Hindlimb muscle (tissue), 1 donor: ENCODE results near the gene GRIP2. TPM values are rescaled to one million over a fixed set of nuclear protein-coding genes. Genes with fewer than 3 reads are reported as not detected.

Source experiments
- DNase-seq: peaks from one replicate; pipeline ENCODE4 v3.0.0-alpha.2; 2013
- polyA plus RNA-seq: library from polyadenylated mRNA; unstranded; fragments of 120-200 nt; gene quantifications from one replicate; pipeline ENCODE4 v1.2.1, GENCODE V29; 2013; ENCODE audit not compliant: insufficient read length

The GRIP2 gene
- polyA plus RNA-seq, 1 donor: 30.7 TPM

DNA sequence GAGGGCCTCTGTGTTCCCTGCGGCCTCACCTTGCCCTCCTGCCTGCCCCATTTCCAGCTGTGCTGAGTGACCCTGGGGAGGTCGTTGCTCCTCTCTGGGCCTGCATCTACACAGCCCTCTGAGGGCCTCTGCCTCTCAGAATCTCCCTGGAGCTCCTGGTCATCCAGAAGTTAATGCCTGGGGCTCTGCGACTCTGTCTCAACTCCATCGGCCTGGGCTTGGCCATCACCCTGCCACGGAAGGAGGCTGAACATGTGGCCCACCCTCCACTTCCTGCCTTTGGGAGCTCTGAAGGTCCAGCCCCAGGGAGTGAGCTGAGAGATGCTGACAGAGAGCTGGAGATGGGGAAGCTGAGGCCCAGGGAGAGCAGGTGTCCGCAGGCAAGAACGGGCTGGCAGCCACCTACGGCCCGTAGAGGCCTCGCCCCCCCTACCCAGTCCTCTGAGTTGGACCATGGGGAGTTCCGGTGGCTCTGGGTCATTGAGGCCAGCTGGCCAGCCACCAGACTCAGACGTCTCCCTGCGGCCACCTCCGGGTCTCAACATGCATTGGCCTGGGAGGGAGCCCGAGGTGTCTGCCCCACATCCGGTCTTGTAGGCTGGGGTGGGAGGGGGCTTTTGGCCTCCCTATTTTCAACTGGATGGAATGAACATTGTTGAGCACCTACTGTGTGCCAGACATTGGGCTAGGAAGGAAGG, 34.2 kb downstream of the GRIP2 start:
- DNase-seq: no peak

DNA sequence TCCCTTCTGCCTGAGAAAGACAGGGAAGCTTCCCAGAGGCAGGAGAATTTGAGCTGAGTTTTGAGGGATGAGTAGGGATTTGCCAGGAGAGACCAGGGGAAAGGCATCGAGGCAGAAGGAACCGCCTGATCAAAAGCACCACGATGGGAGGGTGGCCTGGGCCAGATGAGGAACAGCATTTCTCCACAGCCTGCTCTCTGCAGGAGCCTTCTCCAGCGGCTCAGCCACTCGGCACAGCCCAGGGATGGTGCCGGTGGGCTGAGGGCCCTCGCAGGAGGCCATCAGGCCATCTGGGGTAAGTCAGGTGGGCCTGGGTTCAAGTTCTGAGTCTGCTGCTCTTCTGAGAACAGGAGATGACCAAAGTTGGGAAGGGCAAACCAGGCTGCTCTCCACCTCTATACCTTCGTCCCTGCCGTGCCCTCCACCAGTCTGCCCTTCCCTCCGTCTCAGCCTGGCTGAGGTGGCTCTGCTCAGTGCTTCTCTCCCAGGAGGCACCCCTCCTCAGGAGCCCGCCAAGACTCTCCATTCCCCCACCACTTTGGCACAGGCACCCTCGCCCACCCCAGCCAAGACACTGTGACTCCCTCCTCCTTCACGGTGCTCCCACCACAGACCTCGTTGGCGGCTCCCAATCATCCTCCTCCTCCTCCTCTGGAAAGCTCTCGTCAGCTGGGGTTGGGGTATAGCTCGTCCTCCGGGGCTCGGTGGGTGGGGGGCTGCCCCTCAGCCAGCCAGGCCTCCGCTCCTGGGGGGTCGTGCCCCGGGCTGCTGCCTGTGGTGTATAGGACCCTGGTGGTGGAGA, 34.9 kb downstream of the GRIP2 start:
- DNase-seq: no peak

DNA sequence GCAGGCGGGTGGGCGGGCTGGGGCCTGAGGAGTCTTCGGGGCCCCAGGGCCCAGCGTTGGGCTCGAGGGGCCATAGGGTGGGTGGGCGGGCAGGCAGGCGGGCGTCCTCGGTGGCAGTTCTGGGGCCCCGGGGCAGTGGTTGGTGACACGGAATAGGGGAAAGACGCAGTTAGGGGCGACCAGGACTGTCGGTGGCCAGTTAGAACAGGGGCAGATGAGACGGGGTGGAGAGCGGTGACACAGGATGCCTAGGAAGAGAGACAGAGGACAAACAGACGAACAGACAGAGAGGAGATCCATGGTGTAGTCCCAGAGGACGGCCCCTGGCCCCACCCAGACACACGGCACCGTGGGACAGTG, 36.5 kb downstream of the GRIP2 start:
- no peak for DNase-seq

DNA sequence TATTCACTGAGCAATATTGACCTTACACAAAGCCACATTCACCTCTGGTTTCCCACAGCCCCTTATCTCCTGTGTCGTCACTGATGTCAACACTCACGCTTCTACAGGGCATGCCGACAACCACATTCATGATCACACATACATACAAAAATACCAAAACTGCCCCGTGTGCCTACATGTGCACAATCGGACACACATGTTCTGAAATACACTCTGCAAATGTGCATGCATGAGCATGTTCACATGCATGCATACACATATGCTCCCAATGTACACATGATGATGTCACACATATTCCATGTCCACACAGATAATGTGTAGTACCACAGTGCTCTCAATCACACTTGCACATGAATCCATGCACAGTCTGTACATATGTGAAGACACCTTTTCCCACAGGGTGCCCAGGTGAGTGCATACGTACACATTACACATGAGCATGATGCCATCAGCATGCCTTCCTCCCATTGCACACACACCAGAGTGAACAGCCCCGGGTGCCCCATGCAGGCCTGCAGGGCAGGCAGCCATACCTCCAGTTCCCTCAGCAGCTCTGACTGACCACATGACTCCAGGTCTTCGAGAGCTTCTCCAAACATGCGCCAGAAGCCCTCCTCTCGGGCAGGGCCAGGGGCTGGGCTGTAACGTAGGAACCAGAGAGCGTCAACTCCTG, 37.0 kb downstream of the GRIP2 start:
- DNase-seq: no peak

DNA sequence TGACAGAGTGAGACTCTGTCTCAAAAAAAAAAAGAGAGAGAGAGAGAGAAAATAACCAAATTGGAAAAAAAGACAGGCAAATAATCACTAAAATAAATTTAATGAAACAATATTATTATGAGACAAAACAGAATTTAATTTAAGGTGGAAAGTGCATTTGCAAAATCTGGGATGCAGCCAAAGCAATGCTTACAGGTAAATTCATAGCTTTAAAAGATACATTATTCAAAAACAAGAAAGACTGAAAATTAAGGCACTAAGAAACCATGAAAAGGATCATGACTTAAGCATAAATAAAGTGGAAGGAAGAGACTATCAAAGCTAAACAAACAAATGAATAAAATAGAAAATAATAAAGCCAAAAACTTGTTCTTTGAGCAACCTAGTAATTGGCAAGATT, 37.7 kb downstream of the GRIP2 start:
- DNase-seq: no peak

DNA sequence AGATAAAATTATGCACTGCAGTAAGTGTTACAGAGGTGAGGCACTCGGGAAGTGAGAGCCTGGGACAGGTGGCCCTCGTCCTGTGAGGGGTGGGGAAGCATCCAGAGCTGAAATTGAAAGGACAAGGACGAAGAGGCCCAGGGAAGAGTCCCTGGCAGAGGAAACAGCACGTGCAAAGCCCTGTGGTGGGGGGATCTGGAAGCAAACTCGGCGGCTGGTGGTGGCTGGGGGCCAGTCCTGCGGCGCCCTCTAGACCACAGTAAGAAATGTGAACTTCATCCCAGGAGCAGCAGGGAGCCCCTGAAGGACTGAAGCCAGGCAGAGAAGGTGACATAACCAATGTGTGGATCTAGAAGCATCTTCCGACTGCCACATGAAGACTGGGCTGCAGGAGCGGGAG, 42.8 kb downstream of the GRIP2 start:
- DNase-seq: no peak

DNA sequence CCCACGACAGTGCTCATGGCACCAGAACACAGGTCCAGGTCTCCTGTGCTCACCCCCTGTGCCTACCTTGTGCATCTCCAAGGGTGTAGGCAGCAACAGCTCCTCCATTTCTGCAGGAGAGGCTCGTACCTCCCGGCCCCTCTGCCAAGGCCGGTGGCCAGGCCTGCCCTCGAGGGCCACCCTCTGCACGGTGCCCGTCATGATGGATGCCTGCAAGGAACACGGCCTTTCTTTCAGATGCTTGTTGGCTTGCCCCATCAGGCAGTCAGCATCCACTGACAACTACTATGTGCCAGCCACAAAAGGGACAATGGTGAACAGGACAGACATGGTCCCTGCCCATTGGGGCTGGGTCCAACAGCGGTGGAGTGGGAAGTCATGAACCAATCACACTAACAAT, 43.8 kb downstream of the GRIP2 start:
- no peak for DNase-seq

DNA sequence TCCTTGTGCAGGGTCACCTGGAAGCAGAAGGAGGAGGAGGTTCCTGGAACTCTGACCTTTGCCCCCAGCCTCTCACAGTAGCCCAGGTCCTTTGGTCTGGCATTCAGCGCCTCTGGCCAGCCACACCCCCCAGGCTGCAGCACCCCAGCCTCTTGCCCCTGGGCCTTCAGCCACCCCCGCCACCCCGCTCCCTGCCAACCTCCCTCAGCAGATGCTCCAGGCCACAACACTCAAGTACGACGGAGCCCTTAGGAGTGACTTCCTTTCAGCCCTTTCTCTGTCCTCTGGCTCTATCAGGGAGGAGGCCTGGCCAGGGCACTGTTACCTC, 45.2 kb downstream of the GRIP2 start:
- no peak for DNase-seq

DNA sequence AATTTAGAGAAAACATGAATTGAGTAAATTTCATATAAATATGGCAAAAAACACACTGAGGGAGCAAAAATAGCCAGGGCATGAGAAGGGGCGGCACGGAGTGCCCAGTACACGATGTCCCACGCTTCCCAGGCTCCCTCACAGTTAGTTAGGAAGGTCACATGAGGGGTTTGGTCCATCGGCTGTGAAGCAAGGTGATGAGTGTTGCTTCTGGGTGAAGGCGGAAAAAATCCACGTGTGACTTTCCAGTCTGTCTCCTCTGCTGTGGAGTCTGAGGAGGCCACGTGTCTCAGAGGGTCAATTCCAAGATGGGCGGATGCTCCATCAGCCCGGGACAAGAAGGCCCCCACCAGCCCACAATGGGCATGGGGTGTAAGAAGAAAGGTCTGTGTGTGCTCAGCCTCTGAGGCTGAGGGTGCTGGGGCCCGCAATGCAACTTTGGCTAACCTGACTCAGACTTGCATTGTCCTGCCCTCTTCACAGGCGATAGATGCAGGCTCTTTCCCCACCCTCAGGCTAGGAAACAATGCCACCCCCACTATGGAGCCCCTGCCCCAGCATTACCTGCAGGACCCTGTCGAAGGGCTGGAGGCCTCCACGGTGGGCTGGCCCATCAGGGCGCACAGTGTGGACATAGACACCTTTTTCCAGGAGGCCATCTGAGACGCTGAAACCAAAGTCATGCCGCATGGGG, 45.7 kb downstream of the GRIP2 start:
- no peak for DNase-seq

DNA sequence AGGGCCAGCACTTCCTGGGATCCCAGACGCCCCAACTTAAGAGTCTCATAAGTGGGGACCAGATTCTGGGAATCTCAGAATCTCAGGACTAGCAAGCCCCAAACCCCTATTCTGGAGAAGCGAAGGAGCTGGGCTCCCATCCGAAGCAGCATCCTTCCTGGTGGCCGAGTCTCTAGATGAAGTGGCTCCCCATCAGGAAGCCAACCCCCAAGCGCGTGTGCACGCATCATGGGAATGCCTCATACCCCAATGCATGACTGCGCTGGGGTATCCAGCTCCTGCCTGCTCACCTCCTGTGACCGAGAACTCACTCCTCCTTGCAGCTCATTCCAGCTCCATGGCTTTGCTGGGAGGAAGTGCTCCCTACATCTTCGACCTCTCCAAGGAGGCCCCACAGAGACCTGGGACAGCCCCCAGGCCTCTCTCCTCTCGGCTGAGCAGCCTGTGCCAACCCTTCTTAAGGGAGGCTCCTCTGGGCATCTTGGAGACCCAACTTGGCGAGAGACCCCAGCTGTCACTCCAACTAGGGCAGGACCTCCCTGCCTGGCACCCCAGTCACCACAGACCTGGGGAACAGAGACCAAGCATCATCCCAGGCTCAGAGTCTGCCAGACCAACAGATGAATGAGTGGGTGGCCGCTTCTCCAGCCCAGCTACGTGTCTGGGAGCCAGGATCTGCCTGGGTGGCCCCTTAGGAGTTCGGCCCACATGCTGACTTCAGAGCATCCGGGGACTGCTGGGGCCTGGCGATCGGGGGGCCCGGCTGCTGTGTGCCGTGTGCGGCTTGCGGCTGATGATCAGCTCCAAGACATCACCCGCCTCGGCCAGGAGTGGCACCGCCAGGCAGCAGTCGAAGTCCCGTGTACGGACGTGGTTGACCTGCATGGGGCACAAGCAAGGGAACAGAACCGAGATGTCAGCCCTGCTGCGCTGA, 46.9 kb downstream of the GRIP2 start:
- no peak for DNase-seq

DNA sequence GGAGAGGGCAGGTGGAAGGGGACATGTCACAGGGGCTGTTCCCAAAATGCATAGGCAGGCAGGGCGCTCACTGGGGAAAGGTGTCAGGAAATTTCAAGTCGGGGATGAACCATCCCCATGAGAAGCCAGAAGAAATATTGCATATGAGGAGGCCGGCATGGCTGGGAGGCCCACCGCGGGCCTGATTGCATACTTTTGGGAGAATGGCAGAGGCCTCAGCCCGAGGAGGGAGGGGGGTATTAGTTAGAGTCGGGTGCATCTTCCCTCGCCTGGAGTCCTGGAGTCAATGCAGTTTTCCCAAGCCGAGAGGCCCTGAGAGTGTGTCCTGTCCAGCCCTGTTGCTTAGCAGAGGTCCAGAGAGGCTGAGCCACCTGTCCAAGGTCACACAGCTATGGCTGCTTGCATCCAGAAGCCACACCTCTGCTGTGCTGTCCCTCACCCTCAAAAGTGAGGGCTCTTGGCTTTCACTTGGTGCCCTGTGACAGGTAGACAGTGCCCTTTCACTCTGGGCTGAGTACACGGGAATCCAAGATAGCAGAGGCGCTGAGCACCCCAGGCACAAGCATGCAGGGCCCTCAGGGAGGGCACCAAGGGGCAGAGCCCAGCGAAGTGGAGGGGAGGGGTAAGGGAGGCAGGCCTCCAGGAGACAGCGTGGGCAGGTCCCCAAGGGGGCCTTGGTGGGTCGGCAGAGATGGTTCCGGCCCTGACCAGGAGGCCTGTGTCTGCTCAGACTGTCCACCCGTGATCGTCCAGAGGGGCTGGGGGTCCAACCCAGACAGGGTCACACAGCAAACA, 48.5 kb downstream of the GRIP2 start:
- DNase-seq: no peak

DNA sequence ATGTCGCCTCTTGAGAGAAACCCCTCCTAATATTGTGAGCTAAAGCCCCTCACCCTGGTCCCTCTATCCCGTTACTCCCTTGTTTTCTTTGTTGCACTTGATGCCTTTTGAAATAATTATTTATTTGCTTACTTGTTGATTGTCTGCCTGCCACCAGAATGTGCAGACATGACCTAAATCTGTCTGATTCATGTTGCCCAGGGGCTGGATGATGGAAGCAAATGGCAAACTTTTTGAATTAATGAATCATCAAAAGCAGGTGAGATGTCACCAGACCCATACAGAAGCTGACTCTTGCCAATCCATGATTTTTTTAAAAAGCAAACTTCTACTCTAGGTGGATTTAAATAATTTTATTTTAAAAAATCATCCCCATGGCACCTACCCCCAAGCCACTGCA, 49.3 kb downstream of the GRIP2 start:
- DNase-seq: no peak

DNA sequence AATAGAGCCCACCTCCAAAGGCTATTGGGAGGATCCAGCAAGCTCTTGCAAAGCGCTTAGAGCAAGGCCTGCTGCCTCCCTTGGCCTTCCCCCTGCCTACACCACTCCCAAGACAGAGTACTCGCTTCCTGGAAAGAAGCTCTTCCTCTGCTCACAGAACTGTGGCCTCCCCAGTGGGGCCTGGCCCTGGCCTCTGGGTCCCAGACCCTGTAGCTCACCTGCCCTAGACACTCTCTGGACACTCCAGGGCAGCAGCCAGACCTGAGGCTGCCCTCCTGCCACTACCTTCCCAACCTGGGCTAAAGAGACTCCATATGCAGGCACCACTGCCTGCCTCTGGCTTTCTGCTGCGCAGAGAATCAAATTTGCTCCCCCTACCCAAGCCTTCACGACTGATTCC, 49.9 kb downstream of the GRIP2 start:
- DNase-seq: no peak

DNA sequence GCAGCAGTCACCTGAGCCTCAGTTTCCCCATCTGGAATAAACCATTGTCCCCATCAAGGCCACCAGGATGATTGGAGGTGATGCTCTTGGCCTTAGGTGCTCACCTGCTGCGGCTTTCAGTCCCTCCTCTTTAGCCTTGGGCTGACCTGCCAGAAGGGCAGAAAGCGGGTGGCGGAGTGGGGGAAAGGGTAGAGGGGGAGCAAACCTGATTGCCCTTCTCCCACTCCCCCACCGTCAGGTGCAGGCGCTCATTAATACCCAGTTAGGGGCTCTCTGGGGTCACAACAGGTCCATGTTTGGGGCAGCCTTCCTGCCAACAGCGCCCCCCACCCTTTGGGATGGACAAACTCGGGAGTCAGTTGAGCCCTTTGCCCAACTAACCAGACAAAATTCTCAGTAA, 50.5 kb downstream of the GRIP2 start:
- DNase-seq: no peak

DNA sequence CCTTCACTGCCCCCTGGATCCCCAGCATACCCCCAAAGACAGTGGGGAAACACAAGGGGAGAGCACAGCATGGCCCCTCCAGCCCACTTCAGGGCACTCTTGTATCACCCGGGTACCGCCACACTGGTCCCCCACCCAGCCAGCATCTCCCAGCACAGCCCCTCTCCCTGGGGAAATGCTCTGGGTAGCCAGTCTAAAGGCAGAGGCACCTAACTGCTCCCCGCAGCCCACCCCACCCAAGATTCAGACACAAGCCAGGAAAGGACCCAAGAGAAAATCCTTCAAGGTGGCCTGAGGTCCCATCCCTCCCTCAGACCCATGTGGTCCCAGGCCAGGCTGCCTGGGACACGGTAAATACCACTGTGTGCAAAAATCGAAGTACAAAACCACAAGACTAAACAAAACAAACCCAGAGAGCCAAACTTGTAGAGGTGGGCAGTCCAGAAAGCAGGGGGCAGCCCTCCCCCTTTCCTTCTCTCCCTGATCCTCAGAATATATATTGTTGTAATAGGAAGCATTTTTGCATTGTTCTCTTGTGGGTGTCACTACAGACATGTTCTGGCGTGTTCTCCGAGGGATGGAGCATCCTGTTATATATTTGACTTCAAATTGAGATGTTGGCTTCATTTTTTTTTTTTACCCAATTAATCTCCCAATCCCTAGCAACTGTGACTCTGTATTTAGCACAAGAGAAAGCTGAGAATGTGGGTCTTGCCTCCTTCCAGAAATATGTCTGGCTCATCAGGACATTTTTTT, 51.7 kb downstream of the GRIP2 start:
- DNase-seq: no peak

DNA sequence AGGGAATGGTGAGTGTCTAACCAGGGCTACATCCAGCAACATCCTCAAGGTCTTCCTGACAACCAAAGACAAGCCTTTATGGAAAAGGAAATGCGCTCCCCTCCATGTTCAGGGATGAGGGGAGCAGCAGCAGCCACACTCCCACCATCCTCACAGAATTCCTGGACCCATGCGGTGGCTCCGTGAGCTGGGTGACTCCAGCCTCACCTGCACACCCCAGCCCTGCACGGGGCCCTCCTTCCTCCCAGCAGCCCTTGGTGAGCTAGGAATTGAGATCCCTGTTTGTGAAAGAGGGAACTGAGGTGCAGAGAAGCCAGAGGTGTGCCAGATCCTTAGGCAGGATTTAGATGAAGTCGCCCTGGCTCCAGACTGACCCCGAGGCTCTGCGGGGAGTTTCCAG, 52.3 kb downstream of the GRIP2 start:
- no peak for DNase-seq

DNA sequence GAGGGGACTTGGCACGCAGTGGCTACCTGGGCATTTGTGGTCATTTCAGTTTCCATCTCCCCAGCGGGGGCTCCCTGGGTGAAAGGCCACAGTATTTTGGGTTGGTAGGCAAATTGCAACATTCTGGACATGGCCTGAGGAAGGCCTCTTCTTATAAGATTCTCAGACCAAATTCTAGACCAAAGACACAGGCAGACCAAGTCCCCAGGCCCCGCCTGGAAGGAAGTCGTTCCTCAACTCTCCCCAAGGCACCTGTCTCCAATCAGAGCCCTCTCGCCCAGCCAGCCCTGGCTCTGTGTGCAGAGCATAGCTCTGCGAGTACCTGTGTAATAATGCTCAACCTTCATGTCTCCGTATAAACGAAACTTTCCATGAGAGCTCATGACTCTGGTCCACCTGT, 53.1 kb downstream of the GRIP2 start:
- DNase-seq: no peak

DNA sequence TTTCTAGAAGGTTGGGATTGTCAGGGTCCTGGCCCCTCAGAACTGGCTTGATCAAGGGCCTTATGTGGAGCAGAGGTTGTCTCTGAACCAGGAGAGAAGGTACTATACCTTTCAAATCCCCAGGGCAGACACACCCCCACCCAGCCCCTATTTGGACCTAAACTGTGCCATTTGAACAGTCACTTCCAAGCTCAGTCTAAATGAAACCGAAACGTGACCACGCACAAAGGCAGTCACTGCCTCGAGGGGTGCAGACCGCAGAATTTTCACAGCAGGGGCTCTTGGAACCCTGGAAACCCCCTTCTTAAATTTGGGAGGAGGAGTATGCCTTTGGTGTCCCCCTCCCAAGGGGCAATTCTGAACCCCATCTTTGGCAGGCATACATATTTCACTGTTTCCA, 53.7 kb downstream of the GRIP2 start:
- DNase-seq: no peak

DNA sequence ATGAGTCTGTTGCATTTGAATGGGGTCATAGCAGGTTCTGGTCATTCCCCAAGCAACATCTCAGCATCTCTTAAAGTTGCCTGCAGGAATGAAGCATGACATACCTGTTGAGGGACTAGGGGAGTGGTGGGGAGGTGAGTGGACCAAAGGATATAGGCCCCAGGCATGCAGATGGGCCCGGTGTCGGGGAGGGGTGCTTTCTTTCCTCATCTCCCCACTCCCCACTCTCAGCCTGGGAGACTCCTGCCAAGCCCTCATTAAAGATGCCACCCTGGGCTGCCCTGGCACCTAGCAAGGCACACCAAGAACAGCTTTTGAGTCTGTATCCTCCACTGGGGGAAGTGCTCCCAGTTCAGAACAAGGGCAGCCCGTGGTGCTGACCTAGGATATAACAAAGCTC, 54.2 kb downstream of the GRIP2 start:
- no peak for DNase-seq

DNA sequence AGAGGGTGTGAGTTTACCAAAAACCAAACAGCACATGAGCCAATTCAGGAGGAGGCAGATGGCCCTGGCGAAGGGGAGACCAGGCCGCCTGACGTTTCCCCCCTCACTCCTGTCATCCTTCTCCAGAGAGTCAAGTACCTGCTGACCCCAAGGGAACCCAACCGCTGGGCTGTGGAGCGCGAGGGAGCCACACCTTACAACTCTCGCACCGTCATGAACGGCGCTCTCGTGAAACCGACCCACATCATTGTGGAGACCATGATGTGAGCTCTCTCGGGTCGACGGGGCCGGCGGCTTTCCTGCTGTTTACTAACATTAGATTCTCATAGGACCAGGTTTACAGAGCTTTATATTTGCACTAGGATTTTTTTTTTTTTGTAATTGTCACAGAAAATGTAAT, 55.4 kb downstream of the GRIP2 start:
- no peak for DNase-seq

DNA sequence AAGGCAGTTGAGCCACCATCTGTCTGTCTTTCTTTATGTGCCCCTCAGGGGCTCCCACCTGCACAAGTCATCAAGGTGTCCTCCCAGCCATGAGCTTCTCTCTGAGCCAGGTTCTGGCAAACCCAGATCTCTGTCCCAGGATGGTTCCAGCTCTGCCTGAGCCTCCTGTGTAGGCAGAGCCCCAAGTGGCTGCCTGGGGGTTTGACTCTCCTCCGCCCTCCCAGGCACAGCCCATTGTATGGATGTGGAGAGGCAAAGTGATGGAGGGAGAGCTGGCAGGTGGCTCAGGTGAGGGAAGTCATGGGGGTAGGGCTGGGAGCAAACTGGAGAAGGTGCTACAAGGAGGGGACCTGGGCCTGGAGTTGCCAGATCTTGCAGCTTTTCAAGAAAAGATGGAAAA, 56.9 kb downstream of the GRIP2 start:
- DNase-seq: no peak
